ENCODE measurements around the gene ZNF366.

GRCh38 chr5:72408603-72409002 is 98.6 kb downstream of the ZNF366 start:
- TF ChIP-seq, protein P1, sequence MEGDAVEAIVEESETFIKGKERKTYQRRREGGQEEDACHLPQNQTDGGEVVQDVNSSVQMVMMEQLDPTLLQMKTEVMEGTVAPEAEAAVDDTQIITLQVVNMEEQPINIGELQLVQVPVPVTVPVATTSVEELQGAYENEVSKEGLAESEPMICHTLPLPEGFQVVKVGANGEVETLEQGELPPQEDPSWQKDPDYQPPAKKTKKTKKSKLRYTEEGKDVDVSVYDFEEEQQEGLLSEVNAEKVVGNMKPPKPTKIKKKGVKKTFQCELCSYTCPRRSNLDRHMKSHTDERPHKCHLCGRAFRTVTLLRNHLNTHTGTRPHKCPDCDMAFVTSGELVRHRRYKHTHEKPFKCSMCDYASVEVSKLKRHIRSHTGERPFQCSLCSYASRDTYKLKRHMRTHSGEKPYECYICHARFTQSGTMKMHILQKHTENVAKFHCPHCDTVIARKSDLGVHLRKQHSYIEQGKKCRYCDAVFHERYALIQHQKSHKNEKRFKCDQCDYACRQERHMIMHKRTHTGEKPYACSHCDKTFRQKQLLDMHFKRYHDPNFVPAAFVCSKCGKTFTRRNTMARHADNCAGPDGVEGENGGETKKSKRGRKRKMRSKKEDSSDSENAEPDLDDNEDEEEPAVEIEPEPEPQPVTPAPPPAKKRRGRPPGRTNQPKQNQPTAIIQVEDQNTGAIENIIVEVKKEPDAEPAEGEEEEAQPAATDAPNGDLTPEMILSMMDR (conservative IDR thresholded peaks at IDR 0.05; ENCODE audit: low read length) = no peak
- no peak for TF ChIP-seq EZH2phosphoT487 (IDR thresholded peaks at IDR 0.05; ENCODE audit: borderline replicate concordance, low read depth, low read length)
